Liver (tissue), 3 donors: ENCODE data around the gene CSHL1.

ENCODE experiments used
- ATF3 ChIP-seq: IDR thresholded peaks from 2 replicates; pipeline ENCODE4 v1.6.1; 2016; ENCODE audit warnings: antibody characterized with exemption
- CTCF ChIP-seq: fragments of 150-350 bp; IDR thresholded peaks from 2 replicates; pipeline ENCODE4 v1.5.1; 2017; ENCODE audit warnings: improper control_type of control experiment, low read depth, low read length; ENCODE audit not compliant: missing input control
- NR2F2 ChIP-seq: IDR thresholded peaks from 2 replicates; pipeline ENCODE4 v1.6.1; 2016; ENCODE audit warnings: antibody characterized with exemption
- REST ChIP-seq: IDR thresholded peaks from 2 replicates; pipeline ENCODE4 v1.6.1; 2016; ENCODE audit warnings: antibody characterized with exemption, mild to moderate bottlenecking
- YY1 ChIP-seq: IDR thresholded peaks from 2 replicates; pipeline ENCODE4 v1.6.1; 2016; ENCODE audit warnings: antibody characterized with exemption, mild to moderate bottlenecking
- donor health status: healthy.
- donor health status: healthy.

GRCh38 chr17:63940584-63940983, 29.5 kb upstream of the CSHL1 start:
- TF ChIP-seq REST (no peak), ATF3 (no peak), CTCF (no peak), YY1 (no peak), NR2F2 (no peak)
